Germinal center (tissue), 1 donor: ENCODE data around the gene KCNIP3.

Experiments
- DNase-seq: peaks from one replicate; pipeline ENCODE4 v3.0.0; 2012; ENCODE audit warnings: mixed read lengths, low spot score

Gene KCNIP3

DNA sequence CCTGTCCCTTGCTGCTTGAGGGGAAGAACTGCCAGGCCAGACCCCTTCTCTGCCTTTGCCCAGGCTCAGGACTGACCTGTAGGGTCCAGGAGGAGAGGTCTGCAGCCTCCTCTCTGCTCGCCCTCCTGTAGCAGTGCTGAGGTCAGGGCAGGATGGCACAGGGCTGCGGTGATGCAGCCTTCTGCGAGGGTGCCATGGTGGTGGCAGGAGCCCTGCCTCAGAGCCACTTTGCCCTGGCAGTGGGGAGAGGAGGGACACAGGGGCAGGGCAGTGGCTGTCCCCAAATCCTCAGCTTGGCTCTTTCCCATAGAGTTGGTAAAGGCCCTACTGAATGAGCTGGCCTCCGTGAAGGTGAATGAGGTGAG lies 22.0 kb upstream of the KCNIP3 start:
- no peak for DNase-seq

- DNase-seq = no peak
These were observed 21.4 kb upstream of the KCNIP3 start for GRCh38 chr2:95275601-95276243.

DNA sequence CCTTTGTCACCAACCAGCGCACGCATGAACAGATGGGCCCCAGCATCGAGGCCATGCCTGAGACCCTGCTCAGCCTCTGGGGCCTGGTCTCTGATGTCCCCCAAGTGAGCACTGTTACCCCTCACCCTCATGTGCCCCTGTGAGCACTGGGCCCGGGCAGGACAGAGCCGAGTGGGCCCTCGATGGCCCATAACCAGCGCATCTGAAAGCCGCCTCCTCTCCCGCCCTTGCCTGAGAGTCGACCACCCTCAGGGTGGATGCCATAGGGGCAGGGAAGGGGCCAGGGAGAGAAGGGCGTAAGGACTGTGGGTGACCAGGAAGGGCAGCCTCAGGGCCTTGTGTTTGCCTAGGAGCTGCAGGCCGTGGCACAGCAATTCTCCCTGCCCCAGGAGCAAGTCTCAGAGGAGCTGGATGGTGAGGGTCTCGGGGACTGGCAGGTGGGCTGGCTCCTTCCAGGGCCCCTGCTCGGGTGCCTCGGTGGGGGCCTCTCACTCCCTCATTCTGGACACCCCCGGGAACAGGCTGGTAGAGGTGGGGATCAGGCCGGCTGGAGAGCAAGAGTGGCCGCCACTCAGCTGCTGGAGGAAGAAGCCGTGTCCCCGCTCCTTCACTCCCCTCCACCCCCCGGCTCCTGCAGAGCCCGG lies 20.8 kb upstream of the KCNIP3 start:
- no peak for DNase-seq

- DNase-seq = no peak
These were observed 20.3 kb upstream of the KCNIP3 start for GRCh38 chr2:95276888-95277245.

DNA sequence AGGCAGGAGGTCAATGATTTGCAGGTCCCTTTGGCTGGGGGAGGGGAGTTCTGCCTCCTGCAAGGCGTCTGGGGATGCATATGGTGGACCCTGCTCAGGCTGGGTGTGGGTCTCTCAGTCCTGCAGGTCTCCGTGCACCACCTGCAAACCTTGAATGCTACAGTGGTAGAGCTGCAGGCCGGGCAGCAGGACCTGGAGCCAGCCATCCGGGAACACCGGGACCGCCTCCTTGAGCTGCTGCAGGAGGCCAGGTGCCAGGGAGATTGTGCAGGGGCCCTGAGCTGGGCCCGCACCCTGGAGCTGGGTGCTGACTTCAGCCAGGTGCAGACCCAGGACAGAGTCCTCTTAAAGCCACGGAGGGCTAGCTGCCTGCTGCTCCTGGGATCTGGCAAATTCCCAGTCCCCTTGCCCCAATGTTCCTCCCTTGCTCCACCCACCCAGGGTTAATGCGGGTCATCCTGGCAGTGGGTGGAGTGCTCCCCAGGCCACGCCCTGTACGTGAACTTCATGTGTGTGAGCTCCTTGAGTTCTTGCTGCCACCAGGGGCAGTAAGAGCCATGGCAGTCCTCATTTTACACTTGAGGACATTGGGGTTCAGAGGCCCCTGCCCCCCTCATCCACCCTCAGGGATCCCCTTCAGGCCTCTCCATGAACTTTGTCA lies 19.8 kb upstream of the KCNIP3 start:
- DNase-seq = no peak

DNA sequence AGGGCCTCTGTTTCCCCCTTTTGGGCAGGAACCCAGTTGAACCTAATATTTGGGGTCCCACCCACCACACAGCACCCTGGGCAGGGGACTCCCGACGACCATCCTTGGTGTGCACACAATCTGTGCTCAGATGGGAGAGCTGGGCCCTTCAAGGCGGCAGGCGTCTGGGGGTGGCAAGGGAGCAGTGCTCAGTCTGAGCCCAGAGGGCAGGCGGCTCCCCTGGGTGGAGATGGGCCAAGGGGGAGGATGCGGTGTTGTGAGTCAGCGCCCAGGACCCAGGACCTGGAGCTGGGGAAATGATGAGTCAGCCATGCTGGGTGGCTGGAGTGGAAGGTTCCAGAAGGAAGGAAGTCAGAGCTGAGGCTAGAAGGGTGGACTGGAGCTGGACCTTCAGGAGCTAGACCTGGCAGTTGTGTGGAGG lies 19.1 kb upstream of the KCNIP3 start:
- no peak for DNase-seq

GRCh38 chr2:95278637-95279225 lies 18.4 kb upstream of the KCNIP3 start:
- no peak for DNase-seq

GRCh38 chr2:95279435-95280035 lies 17.6 kb upstream of the KCNIP3 start:
- DNase-seq = no peak

DNA sequence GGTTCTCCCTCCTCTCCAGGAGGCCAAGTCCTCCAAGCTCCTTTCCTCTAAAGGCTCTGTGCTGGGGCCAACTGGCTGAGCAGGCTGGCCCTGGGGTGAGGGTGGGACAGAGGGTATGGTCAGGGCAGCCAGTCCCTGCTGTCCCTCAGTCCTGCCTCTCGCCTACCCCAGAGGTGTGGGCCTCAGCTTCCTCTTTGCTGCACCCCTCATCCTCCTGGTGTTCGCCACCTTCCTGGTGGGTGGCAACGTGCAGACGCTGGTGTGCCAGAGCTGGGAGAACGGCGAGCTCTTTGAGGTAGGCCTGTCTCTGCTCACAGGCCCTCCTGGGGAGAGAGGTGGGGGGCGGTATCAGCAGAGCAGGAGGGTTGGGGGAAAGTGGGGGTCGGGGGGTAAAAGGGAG lies 16.1 kb upstream of the KCNIP3 start:
- no peak for DNase-seq

DNA sequence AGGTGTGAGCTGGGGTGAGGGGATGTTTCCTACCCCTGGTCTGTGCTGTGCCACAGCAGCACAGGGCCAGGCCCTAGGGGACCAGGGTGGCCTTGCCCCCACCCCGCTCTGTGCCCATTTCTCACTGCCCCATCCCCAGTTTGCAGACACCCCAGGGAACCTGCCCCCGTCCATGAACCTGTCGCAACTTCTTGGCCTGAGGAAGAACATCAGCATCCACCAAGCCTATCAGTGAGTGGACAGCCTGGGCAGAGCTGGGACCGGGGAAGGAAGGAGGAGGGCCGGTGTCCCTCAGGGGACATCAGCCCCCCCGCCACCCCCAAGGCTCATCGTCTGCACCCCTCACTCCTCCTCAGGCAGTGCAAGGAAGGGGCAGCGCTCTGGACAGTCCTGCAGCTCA lies 15.4 kb upstream of the KCNIP3 start:
- DNase-seq = no peak

GRCh38 chr2:95282458-95282857 lies 14.7 kb upstream of the KCNIP3 start:
- DNase-seq = no peak

GRCh38 chr2:95283562-95283961 lies 13.6 kb upstream of the KCNIP3 start:
- no peak for DNase-seq

GRCh38 chr2:95284886-95285541 lies 12.1 kb upstream of the KCNIP3 start:
- DNase-seq = no peak

- no peak for DNase-seq
These were observed 11.6 kb upstream of the KCNIP3 start for GRCh38 chr2:95285542-95285932.

- DNase-seq = no peak
These were observed 9.8 kb upstream of the KCNIP3 start for GRCh38 chr2:95287336-95287735.

GRCh38 chr2:95287806-95288205 lies 9.3 kb upstream of the KCNIP3 start:
- no peak for DNase-seq

- no peak for DNase-seq
These were observed 7.9 kb upstream of the KCNIP3 start for GRCh38 chr2:95289253-95289652.

- DNase-seq = no peak
These were observed 5.9 kb upstream of the KCNIP3 start for GRCh38 chr2:95291222-95291621.

- DNase-seq = no peak
These were observed 4.4 kb upstream of the KCNIP3 start for GRCh38 chr2:95292623-95293260.

GRCh38 chr2:95294579-95295250 lies 2.4 kb upstream of the KCNIP3 start:
- no peak for DNase-seq

DNA sequence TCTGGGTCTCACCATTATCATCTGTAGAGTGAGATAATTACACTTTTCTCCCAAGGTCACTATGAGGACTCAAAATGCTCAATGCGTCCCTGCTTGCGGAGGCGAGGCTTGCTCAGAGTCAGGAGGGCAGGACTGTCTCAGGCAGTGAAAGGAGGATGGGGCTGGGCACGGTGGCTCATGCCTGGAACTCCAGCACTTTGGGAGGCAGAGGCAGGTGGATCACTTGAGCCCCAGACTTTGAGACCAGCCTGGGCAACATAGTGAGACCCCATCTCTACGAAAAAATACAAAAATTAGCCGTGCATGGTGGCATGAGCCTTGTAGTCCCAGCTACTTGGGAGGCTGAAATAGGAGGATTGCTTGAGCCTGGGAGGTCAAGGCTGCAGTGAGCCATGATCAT lies 1.8 kb upstream of the KCNIP3 start:
- DNase-seq = no peak
